Dermis microvascular lymphatic vessel endothelial cell (primary cell): ENCODE data around the gene NSD2. TPM values are rescaled to one million over a fixed set of nuclear protein-coding genes. Genes with fewer than 3 reads are reported as not detected.

ENCODE experiments used
- DNase-seq, 2 donors: peaks; one replicate each; pipeline versions ENCODE4 v3.0.0 to v3.0.0-alpha.2; 2010; ENCODE audit warnings: low read depth in 2 of 2
- total RNA-seq: library from RNA; depleted of rRNA; stranded (reverse); fragments of >200 nt; gene quantifications from 2 replicates; pipeline ENCODE4 v1.2.1, GENCODE V29; 2014

Gene NSD2
- total RNA-seq, 1 donor from 2014 or later: 39.8 TPM

- no peak for DNase-seq
These were observed 6.9 kb upstream of the NSD2 start for GRCh38 chr4:1864076-1865008.

DNA sequence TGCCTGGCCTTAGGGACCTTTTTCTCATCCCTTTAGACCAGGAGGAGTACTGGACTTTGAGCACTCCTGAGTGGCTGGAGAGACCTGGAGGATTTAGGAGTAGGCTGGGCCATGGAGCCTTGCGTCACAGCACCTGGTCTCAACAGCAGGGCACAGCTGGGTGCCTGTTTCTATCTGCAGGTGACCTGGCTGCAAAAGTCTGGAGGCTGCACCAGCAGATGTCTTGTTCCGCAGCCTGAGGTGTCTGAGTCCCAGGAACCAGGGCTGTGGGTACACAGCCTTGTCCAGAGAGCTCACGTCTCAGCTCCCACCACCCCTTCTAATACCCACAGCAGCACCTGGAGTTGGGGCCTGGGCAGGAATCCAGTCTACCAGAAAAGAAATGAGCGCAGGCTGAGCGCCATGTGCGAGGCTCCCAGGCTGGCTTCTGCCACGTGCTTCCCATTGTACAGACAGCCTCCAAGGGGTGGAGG lies 5.0 kb upstream of the NSD2 start:
- DNase-seq: no peak

- no peak for DNase-seq
These were observed 2.9 kb upstream of the NSD2 start for GRCh38 chr4:1868293-1868692.

GRCh38 chr4:1868912-1869311 lies 2.3 kb upstream of the NSD2 start:
- no peak for DNase-seq

DNA sequence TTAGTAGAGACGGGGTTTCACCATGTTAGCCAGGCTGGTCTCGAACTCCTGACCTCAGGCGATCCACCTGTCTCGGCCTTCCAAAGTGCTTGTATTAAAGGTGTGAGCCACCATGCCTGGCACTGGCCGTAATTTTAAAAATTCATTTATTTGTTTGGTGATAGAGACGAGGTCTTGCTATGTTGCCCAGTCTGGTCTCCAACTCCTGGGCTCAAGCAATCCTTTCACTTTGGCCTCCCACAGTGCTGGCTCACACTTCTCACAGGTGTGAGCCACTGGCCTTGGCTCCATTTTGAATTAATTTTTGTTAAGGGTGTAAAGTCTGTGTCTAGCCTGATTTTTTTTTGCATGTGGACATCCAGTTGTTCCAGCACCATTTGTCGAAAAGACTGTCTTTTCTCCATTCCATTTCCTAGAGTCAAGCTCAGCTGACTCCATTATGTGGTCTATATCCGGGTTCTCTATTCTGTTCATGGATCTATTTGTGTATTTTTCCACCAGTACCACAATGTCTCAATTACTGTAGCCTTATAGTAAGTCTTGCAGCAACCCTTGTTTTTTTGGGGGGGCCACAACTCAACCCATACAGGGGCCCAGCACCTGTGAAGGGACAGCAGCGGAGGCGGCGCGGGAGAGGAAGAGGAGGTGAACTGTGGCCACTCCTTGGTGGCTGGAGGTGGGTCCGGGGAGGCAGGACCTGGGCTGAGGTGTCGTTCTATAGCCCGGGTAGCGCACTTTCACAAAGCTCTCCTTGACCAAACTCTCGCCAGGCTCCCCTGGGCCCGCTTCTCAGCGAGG lies 1.5 kb upstream of the NSD2 start:
- DNase-seq: no peak

- peak; percentile 46 to 89 for DNase-seq
These were observed 940 bp upstream of the NSD2 start for GRCh38 chr4:1870328-1870577.

DNA sequence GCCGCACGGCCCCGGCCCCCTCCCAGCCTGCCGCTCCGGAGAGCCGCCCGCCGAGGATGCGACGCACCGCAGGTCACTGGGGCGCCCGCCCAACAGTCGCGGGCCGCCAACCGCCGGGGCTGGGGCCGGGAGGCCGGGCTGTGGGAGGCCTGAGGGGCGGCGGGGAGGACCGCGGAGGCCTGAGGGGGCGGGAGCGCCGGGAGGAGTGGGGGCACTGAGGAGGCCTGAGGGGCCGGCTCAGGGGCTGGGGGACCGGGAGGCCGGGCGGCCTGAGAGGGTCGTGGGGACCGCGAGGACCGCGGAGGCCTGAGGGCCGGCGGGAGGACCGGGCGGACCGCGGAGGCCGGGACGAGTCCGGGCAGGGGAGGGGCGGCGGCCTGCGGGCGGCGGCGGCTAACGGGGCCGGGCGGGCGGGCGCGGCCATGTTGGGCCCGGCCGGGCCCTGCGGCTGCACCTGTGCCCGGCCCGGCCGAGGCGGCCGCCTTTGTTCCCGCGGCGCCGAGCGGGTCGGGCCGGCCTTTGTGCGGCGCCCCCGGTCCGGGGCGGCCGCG lies 353 bp downstream of the NSD2 start:
- peak in 1 of 2 donors; percentile 52 for DNase-seq

DNA sequence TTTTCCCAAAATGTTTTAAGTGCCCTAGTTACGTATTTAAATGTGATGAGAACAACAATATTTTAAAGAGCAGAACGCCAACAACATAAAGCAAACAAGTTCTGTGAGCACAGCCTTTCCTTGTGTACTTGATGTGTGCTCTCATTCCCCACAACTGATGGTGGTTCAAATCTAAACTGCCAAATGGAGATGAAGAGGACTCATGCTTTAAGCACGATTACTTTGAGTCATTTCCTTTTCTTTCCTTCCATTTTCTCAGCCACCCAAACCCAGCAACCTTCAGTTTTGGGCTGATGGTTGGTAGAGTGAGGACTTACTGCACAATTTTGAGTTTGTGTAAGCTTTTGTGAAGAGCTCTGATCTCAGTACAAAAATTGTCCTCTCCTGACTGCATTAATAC lies 1.7 kb downstream of the NSD2 start:
- DNase-seq: peak in 1 of 2 donors; percentile 47

DNA sequence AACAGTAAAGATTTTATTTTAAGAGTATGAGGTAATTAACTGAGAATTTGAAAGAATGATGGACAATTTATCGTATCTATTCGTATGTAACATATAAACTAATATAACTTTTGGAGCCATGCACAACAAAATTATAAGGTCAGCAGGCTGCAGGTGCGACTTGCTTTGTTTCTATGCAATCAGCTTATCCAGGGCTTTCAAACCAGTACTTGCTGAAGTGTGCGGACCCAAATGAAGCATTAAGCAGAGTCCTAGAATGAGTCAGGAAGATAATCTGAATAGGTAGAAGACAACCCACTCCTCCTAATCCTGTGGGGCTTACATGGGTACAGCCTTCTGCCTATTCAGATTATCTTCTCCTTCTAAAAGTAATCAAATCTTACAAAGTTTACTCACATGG lies 2.1 kb downstream of the NSD2 start:
- no peak for DNase-seq

DNA sequence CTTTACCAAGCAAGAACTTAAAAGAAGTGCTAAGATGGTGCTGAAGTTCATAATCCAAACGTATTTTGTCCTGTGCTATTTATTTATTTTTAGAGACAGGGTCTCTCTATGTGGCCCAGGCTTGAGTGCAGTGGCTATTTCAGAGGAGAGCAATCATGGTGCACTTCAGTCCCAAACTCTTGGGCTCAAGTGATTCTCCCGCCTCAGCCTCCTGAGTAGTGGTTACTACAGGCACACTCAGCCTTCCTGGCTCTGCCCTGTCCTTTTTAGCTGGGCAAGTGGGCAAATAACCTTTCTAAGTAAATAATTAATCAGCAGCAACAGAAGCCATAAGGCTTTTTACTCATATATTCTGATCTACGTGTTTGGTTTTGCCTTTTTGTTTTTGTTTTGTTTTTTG lies 2.6 kb downstream of the NSD2 start:
- DNase-seq: no peak

DNA sequence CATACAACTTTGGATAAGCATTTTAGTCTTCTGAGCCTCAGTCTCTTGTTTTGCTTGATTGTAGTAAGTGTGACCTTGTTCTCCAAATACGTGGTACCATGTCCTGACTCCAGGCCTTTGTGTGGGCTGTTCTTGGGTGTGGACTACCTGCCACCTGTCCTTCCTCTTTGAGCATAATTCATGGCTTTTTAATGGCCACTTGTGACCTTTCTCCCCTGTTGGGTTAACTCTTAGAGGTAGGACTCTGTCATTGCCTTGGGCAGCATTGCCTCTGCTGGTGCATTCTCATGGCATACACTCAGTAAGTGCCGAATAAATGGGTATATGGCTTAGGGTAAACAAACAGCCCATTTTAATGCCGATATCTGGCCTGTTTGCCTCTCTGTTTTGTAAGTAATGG lies 3.0 kb downstream of the NSD2 start:
- no peak for DNase-seq

GRCh38 chr4:1879485-1879884 lies 8.3 kb downstream of the NSD2 start:
- DNase-seq: no peak

- DNase-seq: peak in 1 of 2 donors; percentile 17
These were observed 9.1 kb downstream of the NSD2 start for GRCh38 chr4:1880332-1880731.

DNA sequence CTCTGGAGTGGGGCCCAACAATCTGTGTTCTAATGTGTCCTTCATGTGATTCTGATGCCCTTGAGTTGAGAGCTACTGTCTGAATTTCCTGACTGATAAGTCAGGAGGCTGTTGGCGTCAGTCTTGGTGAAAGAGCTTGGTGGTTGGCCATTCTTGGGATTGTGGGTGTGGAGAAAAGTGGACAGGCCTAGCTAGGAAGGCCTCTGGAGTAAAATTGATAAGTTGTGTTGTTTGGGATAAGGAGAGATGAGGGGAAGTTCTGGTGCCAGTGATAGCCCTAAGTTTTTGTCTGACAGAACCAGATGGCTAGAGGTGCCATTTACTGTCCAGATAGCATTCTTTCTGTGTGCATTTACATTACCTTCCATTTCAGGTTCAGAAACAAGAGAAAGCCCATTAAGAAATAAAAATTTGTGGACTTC lies 11.7 kb downstream of the NSD2 start:
- no peak for DNase-seq

DNA sequence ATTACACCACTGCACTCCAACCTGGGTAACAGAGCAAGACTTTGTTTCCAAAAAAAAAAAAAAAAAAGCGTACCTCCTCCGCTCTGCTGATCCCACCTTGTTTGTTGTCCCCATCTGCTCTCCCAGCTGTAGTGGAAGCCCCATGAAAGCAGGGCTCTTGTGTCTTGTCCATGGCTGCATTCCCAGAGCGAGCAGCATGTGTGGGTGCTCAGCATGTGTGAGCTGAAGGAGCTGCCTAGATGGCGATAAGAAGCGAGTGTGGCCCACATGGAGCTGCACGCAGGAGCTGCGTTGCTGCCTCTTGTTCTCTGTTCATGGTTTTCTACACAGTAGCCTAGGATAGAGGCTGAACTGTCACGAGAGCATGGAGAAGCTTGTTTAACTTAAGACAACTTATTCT lies 12.4 kb downstream of the NSD2 start:
- DNase-seq: no peak

DNA sequence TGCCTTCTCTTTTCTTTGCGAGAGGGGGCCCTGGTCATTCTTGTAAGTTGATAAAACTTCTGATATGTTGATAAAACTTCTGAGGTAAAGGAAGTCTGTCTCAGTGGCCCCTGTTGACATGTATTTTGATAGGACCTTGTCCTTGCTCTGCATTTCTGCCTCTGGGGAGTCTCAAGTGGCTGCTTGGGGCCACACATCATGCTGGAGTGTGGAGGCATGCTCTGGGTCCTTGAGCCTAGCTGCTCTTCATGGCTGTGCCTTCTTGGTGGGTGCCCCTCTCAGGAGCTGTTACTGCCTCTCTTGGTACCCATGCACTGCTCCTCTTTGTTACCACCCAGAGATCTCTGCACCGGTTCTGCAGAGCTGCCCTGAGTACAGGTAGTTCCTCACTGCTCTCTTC lies 14.2 kb downstream of the NSD2 start:
- no peak for DNase-seq

GRCh38 chr4:1887052-1887451 lies 15.9 kb downstream of the NSD2 start:
- DNase-seq: no peak

DNA sequence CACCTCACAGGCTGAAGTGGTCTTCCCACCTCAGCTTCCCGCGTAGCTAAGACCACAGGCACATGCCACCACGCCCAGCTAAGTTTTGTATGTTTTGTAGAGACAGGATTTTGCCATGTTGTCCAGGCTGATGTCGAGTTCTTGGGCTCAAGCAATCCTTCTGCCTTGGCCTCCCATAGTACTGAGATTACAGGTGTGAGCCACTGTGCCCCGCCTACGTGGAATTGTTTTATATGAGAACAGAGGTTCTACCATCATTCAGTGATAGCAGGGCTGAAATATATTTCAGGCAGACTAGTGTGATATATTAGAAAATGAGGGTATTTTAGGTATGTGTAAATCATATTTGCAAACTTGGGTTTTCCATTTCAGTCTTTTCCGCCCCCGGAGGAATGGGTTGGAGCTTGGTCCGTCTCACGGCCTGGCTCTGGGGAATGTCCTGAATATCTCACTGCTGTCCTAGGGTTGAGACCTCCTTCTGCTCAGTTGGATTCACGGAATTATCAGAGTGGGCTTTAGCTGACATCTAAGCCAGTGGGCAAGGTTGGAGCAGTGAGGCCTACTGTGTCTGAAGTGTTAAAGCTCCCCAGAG lies 19.9 kb downstream of the NSD2 start:
- DNase-seq: no peak

DNA sequence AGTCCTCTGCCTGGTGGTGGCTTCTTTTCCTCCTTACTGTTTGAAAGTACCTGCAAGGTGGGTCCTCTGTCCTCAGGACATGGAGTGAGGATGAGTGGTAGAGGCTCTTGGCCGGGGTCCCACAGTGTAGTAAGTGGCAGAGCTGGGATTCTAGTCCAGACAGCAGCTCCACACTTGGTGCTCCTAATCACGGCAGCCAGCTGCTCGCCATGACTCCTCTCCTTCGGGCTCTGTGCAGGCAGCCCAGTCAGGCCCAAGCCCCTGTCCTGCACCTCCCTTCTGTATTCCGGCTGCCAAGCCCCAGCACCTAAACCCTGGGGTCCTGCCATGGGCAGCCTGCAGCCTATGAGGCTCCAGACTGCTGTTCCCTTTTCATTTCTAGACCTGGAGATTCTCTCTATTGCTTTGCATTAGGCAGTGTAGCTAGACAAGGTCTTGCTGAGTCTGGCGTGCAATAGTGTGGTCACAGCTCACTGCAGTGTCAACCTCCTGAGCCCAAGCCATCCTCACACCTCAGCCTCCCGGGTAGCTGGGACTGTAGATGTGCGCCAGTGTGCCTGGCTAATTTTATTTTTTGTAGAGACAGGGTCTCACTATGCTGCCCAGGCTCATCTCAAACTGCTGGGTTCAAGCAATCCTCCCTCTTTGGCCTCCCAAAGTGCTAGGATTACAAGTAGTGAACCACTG lies 24.9 kb downstream of the NSD2 start:
- no peak for DNase-seq

GRCh38 chr4:1896658-1896991 lies 25.4 kb downstream of the NSD2 start:
- DNase-seq: no peak

GRCh38 chr4:1898007-1898406 lies 26.8 kb downstream of the NSD2 start:
- DNase-seq: no peak

DNA sequence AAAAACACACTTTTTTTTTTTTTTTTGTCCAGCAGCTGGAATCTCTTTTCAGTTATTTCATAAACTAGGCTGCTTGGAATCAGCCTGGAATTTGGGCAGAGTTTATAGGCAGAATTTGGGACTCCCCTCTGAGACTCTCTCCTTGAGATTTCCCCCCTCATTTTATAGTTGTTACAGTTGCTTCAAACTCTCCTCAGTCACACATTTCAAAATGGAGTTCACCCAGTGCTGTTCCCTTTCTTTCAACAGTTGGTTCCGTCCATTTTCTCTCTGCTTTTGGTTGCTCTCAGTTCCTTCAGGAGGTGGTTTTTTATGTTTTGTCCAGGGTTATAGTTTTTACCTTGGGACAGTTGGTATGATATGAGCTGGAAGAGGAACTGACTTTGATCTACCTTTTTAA lies 27.5 kb downstream of the NSD2 start:
- DNase-seq: no peak
